ENCODE data around the gene DEF6.

Gene DEF6, protein sequence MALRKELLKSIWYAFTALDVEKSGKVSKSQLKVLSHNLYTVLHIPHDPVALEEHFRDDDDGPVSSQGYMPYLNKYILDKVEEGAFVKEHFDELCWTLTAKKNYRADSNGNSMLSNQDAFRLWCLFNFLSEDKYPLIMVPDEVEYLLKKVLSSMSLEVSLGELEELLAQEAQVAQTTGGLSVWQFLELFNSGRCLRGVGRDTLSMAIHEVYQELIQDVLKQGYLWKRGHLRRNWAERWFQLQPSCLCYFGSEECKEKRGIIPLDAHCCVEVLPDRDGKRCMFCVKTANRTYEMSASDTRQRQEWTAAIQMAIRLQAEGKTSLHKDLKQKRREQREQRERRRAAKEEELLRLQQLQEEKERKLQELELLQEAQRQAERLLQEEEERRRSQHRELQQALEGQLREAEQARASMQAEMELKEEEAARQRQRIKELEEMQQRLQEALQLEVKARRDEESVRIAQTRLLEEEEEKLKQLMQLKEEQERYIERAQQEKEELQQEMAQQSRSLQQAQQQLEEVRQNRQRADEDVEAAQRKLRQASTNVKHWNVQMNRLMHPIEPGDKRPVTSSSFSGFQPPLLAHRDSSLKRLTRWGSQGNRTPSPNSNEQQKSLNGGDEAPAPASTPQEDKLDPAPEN

DNA sequence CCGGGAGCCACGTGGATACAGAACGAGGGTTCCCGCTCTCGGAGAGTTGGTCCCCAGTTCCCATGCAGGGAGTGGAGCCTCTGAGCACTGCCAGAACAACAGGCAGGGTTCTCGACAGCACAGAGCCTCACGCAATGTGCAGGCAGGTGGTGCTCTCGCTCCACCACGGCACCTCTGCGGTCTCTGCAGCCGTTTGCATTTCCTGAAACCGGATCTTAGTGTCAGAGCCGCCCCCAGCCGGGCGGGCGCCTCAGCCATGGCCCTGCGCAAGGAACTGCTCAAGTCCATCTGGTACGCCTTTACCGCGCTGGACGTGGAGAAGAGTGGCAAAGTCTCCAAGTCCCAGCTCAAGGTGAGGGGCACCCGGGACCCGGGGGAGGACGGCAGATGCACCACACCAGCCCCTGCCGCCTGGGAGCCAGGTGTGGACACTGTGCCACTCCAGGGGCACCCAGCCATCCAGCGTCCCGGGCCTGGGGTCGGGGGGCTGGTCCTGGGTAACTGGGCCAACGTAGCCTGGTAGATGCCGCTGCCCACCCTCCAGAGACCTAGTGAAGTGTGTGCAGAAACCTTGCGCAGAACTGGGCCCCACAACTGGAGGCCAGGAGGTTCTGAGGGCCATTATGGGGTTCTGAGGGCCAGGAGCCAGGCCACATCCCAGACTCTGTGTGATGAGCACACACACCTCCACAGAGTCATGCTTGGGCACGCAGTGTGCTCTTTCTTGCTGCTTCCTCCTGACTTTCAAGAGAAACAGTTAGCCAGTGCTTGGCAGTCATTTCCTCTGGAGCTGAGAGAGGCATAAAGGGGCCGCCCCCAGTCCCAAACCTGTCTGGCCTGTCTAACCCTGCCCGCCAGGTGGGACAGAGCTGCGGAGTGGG, at the start of gene DEF6:
Gene DEF6, plus strand, starts transcription at position 218 of the 881 bp plus-strand sequence. Its CDS starts 39 bp downstream, at position 257.
- DNase-seq: peak; percentile 82

DNA sequence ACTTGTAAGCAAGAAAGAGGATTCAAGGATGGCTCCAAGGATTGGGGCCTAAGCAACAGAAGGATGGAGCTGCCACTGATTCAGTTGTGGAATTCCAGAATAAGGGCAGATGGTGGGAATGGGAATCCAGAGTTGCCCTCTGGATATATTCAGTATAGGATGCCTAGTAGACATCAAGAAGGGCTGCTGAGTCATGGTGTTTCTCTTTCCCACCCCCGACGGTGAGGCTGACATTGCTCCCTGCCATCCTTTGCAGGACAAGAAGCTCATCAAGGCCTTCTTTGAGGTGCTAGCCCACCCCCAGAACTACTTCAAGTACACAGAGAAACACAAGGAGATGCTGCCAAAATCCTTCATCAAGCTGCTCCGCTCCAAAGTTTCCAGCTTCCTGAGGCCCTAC, 49.3 kb upstream of the DEF6 start:
- peak; percentile 26 for DNase-seq

DNA sequence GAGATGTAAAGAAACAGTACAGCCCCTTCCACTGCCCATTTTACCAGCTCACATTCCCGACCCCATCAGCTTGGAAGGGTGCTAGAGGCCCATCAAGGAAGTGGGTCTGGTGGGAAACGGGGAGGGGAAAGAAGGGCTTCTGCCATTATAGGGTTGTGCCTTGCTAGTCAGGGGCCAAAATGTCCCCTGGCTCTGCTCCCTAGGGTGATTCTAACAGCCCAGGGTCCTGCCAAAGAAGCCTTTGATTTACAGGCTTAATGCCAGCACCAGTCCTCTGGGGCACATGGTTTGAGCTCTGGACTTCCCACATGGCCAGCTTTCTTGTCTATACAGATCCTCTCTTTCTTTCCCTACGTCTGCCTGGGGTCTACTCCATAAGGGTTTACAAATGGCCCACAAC, 48.7 kb upstream of the DEF6 start:
- no peak for DNase-seq

DNA sequence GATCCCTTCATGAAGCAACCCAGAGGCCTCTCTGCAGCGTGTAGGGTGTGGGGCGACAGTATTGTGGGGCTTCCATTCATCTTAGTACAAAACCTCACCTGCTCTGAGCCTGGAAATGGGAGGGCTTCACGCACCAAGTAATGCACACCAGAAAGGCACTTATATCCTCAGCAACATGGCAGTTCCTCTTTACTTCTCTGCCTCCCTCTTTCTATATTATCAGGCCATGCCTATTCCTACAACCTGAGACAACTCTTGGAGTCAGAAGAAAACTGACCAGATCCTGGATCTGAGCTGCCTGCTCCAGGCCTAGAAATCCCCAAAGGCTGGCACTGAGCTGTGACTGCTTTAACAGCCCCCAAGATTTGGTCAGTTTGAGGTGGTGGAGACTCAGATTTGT, 45.7 kb upstream of the DEF6 start:
- DNase-seq: no peak

DNA sequence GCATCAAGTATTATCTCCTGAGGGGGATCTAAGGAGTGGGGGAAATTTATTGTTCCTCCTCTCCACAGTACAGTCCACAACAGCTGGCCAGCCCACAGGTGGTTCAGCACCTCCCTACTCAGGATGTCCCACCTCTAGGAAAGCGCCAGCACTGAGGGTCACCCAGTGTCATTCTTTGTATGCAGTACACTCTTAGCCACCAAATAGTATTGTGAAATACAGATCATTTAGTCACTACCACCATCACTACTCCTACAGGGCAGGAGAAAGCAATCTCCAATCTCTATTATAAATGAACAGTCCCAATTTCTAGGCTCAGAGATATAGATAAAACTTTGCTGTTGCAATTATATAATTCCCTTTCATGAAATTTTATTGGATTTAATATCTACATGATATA, 44.4 kb upstream of the DEF6 start:
- no peak for DNase-seq

DNA sequence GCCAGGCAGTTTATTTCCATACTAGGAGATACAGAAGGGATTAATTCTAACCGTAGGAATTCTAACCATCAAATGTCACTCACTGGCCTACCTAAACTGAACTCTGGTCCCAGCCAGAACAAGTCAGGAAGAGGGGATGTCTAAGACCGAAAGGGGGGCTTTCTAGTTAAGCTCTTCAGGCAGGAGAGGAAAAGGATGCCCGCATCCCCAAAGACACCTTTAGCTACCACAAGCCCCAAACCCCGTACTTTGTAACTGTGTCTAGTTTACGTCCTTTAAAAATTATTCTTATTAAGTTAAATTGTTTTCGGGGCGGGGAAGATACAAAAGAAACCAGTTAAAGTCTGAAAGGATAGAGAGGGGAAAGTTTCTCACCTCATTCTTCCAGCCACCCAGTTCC, 39.3 kb upstream of the DEF6 start:
- no peak for DNase-seq

DNA sequence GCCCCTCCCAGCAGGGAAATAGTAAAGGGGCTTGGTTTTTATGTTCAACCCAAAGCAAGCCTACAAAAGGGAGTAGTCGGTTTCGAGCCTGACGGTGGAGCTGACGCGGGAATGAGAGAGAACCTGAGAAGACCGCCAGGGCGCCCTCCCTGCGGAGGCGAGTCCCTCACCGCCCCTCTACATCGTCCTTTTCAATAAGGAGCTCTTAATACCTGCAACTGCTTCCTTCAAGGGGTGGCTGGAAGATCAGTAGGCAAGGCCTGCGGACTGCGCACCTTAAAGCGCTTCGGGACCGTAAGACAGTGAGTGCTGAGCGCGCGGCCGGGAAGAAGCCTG, 38.8 kb upstream of the DEF6 start:
- DNase-seq: peak; percentile 51

DNA sequence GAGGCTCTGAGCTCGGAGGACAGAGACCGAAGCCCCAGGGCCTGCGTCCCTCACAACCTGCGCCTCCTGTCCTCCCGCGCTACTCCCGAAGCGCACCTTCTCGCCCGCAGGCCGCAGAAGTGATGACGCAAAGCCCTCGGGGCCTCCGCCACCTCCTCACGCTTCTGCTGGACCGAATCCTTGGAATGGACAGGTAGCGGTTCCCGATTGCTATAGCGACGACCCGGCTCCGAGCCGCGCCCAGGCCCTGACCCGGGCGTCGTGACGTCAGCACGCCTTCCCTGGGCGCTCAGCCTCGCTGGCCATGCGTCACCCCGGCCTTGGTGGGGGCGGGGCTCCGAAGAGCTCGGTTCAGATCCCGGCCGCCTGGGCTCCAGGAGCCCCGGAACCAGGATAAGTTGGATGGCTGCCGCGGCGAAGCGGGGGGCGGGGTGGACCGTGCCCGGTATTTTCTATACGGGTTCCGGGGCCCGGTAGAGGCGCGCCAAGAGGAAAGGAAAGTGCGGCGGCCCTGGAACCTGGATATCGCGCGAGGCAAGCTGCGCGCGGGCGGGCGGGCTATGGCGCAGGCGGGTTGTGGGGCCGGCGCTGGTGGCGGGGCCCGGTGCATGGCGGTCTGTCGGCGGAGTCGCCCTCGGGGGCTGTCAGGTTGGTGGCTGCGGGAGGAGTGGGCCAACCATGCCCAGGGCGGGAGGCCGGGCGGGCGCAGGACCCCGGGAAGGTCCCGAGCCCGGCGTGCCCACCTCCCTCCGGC, 38.2 kb upstream of the DEF6 start, which contains the start of gene ZNF76:
Gene ZNF76, plus strand, starts transcription at position 542 of the 754 bp plus-strand sequence. CDS start 21,417 bp downstream, outside the sequence.
- DNase-seq: peak; percentile 97

DNA sequence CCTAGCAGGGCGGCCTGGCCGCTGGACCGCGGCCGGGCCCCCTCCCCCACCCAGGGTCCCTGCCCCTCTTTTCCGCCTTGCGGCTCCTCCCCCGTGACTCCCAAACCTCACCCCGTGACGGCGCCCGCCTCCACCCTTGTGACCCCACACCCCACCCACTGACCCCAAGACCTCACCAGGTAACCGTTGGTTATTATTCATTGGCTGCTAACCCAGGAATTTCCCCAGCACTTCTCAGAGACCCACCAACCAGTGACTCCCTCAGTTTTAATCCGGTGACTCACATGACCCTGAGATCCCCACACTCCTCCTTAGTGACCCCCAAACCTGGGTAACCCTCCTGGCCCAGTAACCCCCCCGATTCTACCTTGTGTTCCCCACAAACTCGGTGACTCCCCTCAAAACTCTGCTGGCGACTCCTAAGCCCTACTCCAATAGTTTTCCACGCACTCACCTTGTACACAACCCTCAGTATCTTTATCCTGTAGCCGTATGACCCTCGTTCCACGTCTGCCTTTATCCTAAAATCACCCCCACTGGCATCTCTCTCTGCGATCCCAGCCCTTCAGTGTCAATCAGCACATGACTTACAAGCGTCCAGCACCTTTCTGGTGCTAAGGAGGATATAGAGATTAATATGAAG, 37.5 kb upstream of the DEF6 start:
- DNase-seq: peak; percentile 25

DNA sequence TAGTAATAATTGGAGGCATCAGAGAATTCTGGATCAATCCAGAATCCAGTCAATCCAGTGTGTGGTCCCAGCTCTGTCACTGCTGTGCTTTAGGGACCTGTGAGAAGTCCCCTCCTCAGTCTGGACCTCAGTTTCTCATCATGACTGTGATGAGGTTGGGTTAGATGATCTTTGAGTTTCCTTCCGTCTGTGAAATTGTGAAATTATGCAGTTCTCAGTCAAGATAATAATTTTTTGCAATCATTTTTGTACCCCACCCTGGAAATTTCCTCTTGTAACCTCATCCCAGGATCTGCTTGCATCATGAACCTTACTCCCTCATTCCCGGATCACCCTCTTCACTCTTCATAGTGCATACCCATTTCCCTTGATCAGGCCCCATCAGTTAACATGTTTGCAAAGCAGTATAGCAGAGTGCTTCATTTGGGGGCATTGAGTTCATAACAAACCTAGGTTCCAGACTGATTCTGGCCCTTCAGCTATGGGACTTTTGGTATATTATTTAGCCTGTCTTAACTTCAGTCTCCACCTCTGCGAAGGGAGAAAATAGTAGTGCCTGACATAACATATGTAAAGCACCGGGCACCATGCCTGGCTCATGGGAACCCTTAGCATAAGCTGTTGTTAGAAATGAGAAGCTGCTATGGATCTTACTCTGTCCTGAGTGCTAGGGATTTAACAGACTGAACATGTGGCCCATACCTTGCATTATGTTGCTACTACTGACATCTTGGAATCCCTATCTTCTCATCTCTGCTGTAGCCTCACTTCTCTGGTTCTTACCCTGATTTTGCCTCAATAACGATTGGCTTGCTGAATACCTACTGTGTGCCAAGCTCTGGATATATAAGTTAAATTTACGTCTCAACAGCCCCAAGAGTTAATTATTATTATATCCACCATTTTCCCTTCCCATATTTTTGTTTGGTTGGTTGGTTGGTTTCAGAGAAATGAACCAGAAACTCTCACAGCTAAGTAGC, 36.7 kb upstream of the DEF6 start:
- no peak for DNase-seq

DNA sequence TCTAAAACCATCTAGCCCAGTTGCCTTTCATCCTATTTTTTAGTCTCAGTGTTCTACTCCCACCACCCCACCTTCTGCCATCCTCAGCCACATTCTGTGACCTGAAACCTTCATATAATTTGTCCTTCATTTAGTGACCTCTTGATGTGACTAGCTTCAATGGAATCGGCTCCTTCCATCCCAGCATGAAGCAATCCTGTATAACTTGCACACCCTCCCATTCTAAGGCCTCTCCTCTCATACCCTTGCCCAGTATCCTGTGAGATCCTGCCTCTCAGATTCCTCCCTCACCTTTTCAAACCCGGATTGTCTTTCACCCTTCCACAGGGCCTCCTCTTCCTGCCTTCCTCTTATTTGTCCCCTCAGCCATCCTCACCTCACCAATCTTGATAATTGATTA, 35.0 kb upstream of the DEF6 start:
- peak; percentile 13 for DNase-seq

DNA sequence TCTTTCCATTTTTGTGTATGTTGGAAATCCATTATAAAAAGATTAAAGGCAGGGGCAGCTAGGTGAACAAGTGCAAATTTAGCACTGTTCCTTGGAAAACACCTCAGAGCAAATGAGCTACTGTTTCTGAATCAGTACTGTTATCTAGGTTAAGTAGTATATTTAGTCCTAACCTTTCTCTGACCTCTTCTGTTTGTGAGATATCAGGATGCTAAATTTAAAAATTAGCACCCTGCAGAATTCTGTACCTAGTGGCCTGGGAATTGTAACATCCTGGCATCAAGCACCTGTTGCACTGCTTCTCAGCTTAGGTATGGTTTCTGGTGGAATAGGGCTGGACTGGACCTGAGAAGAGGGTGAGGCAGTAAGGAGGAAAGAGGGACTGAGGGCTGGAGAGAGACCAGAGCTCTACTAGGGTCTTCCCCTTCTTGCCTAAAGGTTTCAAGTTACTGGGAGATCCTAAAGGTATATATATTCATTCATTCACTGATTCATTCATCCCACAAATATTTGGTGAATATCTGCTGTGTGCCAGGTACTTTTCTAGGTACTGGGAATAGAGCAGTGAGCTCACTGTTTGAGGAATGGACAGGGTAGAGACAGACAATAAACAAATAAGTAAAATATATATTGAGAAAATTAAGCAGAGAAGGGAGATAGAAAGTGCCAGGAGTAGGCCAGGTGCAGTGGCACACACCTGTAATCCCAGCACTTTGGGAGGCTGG, 32.9 kb upstream of the DEF6 start:
- no peak for DNase-seq

DNA sequence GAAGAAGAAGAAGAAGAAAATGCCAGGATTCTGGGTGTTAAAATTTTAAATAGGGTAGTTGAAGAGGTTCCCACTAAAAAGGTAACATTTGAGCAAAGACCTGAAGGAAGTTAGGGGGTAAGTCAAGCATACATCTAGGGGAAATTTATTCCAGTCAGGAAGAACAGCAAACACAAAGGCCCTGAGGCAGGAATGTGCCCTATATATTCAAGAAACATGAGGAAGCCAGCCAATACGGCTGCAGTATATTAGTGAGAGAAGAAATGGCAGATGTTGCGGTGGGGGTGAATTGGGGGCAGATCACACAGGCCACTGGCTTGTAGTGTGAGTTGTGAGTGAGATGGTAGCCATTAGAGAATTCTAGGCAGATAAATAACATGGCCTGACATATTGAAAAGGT, 32.1 kb upstream of the DEF6 start:
- no peak for DNase-seq

DNA sequence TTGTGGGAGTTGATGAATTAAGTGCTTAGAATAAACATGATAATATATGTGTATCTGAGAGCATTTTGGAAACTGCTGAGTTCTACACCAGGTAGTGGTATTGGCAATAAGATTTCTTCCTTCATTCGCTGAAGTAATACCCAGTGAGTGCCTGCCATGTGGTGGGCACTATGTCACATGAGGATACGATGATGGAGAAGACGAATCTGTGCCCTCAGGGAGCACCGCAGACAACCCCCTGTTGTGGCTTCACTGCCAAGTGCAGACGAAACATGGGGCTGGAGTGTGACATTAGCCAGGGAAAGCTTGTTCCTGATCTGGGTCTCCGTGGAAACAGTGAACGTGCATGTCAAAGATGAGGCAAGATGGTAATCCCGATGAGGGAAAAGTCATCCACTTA, 30.2 kb upstream of the DEF6 start:
- DNase-seq: no peak

DNA sequence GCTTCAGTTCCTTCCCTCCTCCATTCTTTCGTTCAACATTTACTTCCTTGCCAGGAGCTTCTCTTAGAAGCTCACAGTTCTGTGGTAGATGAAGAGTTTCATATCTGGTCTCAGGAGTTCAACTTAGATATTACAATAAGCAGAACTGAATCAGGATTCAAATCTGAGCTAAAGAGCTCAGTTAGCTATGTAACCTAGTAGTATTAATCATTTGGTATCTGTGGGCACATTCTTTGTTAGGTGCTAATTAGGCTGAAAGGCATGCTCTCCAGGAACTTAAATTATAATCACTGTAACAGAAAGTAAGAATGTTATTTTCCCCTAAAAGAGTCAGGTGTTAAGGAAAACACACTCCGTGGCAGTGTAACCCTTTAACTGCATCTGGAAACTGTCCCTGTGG, 29.7 kb upstream of the DEF6 start:
- no peak for DNase-seq

DNA sequence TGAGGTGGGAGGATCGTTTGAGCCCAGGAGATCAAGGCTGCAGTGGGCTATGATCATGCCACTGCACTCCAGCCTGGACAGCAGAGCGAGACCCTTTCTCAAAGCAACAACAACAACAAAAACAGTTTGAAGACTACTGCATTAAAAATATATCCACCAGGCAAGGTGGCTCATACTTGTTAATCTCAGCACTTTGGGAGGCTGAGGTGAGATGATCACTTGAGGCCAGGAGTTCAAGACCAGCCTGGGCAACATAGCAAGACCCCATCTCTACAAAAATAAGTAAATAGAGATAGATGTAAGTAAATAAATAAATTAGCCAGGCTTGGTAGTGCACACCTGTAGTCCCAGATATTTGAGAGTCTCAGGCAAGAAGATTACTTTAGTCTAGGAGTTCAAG, 25.6 kb upstream of the DEF6 start:
- DNase-seq: no peak

DNA sequence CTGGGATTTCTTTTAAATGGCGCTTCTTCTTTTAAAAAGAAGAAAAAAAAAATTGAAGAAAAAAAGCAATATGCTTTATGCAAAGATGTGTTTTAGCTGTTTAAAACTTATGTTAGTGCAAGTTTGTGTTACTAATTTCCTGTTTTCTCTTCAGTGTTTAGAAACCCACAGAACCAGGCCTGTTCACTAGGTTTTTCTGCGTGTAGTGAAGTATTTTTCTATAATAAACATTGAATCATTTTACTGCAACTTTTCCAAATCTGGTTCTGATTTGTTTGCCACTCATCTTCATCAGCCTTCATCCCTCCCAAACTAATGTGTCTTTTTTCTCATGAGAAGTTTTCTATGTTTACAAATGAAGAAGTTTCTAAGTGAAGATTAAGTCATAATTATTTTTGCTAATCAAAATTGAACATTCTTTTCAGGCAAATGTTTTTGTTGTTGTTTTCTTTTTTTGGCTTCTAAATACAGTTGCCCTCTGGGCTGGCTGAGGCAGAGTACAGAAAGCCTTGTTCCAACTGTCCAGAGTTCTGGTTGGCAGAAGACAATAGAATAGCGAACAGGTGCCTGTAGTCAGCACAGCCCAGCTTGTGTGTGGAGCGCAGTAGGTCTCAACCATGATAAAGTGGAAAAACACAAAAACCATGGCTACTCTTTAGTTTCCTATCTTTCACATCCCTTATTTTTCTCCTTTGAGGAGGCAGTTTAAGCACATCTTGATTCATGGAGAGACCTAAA, 23.6 kb upstream of the DEF6 start:
- no peak for DNase-seq

DNA sequence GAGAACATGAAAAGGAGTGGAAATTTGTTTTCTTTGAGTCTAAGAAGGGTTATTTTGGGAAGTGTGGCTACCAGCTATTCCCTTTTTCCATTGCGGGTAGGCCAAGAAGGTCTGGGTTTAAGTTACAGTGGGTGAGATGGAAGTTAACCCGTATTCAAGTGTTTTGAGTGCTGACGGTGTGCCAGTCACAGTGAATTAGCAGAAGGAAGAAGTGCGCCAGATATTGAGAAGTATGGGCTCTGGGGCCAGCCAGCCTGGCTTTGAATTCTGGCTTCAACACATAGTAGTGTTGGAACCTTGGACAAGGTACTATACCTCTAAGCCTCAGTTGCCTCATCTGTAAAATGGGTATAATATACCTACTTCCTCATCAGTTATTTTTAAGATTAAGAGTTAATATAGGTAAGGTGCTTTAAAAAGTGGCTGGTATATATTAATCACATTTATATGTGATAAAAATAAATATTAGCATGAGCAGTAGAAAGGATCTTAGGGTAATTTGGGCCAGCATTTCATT, 21.8 kb upstream of the DEF6 start:
- DNase-seq: no peak

DNA sequence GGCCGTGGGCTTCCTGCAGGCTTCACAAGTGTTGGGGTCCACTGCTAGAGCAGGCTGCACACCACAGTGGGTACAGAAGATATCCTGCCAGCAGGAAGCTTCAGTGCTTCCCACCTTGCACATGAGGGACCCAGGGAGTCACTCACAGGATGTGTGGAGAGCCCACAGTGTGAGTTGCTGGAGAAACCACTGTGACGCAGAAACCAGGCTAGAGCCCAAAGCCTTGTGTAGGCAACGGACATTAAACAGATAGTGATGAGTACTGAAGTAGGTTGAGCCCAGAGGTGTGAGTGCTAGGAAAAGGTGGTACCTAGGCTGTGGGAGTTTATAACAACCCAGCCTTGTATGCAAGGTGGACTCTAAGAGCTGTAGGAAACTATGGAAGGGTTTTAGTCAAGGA, 18.9 kb upstream of the DEF6 start:
- no peak for DNase-seq

Data from fibroblast of skin of right quadriceps (primary cell).